Measurements from ENCODE around the gene SPSB1. TPM values are rescaled to one million over a fixed set of nuclear protein-coding genes. Genes with fewer than 3 reads are reported as not detected.

SPSB1 gene
- total RNA-seq, 2 donors from 2014 or later: 107 to 171 TPM

- Histone ChIP-seq H3K36me3 (peaks cover 37% of the 10 kb centered on the region), H3K27me3 (replicated peaks; ENCODE audit: insufficient read depth) (no peaks in the 10 kb centered on the region), H3K4me3 (no peak overlapping the region), H3K9me3 (no peaks in the 10 kb centered on the region), H3K4me1 (ENCODE audit: control insufficient read depth in 1 of 2, low read depth in 2 of 2) (peaks cover 2 to 3% of the 10 kb centered on the region in 2 donors), H3K27ac (no peak overlapping the region)
- ATAC-seq (ENCODE audit: insufficient number of reproducible peaks, low FRiP score, low read depth): no peak
- DNase-seq (ENCODE audit: low spot score): no peak
- no peak for TF ChIP-seq CTCF (IDR thresholded peaks at IDR 0.05)
These were observed 31.2 kb upstream of the SPSB1 start for GRCh38 chr1:9261496-9261895.

GRCh38 chr1:9262096-9262986 lies 30.4 kb upstream of the SPSB1 start:
- no peaks in the 10 kb centered on the region for H3K9me3 ChIP-seq
- H3K4me1 ChIP-seq (ENCODE audit: control insufficient read depth in 1 of 2, low read depth in 2 of 2): peaks cover 6 to 10% of the 10 kb centered on the region in 2 donors
- H3K27me3 ChIP-seq (replicated peaks; ENCODE audit: insufficient read depth): no peaks in the 10 kb centered on the region
- DNase-seq (ENCODE audit: low spot score) (no peak), ATAC-seq (ENCODE audit: insufficient number of reproducible peaks, low FRiP score, low read depth) (no peak)
- H3K4me3 ChIP-seq: no peak overlapping the region
- H3K27ac ChIP-seq: no peak overlapping the region
- H3K36me3 ChIP-seq: peaks cover 37% of the 10 kb centered on the region
- TF ChIP-seq CTCF (IDR thresholded peaks at IDR 0.05): no peak

DNA sequence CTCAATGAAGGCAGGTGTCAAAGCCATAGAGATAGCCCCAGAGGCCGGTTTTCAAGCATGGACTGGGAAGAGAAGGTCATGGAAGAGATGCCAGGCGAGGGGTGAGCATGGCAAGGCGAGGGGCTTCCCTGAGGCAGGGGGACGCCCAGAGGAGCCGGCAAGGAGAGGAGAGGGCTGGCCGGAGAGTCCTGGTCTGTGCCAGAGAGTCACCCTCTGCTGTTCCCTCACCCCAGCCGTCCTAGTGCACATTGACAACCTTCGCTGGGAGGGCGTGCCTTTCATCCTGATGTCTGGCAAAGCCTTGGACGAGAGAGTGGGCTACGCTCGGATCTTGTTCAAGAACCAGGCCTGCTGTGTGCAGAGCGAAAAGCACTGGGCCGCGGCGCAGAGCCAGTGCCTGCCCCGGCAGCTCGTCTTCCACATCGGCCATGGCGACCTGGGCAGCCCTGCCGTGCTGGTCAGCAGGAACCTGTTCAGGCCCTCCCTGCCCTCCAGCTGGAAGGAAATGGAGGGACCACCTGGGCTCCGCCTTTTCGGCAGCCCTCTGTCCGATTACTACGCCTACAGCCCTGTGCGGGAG lies 29.3 kb upstream of the SPSB1 start:
- ATAC-seq (ENCODE audit: insufficient number of reproducible peaks, low FRiP score, low read depth): no peak

DNA sequence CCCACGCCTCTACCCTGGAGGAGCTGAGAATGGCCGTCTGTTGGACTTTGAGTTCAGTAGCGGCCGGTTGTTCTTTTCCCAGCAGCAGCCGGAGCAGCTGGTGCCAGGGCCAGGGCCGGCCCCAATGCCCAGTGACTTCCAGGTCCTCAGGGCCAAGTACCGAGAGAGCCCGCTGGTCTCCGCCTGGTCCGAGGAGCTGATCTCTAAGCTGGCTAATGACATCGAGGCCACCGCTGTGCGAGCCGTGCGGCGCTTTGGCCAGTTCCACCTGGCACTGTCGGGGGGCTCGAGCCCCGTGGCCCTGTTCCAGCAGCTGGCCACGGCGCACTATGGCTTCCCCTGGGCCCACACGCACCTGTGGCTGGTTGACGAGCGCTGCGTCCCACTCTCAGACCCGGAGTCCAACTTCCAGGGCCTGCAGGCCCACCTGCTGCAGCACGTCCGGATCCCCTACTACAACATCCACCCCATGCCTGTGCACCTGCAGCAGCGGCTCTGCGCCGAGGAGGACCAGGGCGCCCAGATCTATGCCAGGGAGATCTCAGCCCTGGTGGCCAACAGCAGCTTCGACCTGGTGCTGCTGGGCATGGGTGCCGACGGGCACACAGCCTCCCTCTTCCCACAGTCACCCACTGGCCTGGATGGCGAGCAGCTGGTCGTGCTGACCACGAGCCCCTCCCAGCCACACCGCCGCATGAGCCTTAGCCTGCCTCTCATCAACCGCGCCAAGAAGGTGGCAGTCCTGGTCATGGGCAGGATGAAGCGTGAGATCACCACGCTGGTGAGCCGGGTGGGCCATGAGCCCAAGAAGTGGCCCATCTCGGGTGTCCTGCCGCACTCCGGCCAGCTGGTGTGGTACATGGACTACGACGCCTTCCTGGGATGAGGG lies 28.5 kb upstream of the SPSB1 start:
- Histone ChIP-seq H3K27ac (no peak overlapping the region), H3K4me3 (no peak overlapping the region), H3K36me3 (peaks cover 37% of the 10 kb centered on the region), H3K27me3 (replicated peaks; ENCODE audit: insufficient read depth) (no peaks in the 10 kb centered on the region), H3K4me1 (ENCODE audit: control insufficient read depth in 1 of 2, low read depth in 2 of 2) (peaks cover 6 to 10% of the 10 kb centered on the region in 2 donors), H3K9me3 (no peaks in the 10 kb centered on the region)
- ATAC-seq (ENCODE audit: insufficient number of reproducible peaks, low FRiP score, low read depth) (no peak), DNase-seq (ENCODE audit: low spot score) (no peak)
- no peak for TF ChIP-seq CTCF (IDR thresholded peaks at IDR 0.05)

More for the DNA sequence above, 29.3 kb upstream of the SPSB1 start:
- TF ChIP-seq CTCF (IDR thresholded peaks at IDR 0.05): no peak
- peaks cover 6 to 10% of the 10 kb centered on the region in 2 donors for H3K4me1 ChIP-seq (ENCODE audit: control insufficient read depth in 1 of 2, low read depth in 2 of 2)
- H3K9me3 ChIP-seq: no peaks in the 10 kb centered on the region
- no peaks in the 10 kb centered on the region for H3K27me3 ChIP-seq (replicated peaks; ENCODE audit: insufficient read depth)
- DNase-seq (ENCODE audit: low spot score): no peak
- H3K27ac ChIP-seq: no peak overlapping the region
- peaks cover 37% of the 10 kb centered on the region for H3K36me3 ChIP-seq
- no peak overlapping the region for H3K4me3 ChIP-seq

DNA sequence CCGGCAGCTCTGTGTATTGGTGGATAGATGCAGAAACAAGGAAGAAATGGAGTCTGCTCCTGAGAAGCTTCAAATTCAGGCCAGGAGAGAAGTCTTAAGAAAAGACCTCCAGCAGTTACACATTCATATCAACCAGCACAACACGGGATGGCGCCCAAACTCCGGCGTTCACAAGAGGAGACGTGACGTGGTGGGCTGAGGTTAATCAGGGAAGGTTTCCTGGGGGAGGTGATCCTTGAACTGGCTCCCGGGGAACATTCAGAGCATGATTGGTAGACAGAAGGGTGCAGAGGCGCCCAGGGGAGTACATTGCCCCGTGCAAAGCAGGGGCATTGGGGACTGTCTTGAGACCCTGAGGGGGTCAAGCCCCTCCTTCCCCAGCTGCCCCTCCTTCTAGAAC lies 27.7 kb upstream of the SPSB1 start:
- no peaks in the 10 kb centered on the region for H3K27me3 ChIP-seq (replicated peaks; ENCODE audit: insufficient read depth)
- H3K4me3 ChIP-seq: no peak overlapping the region
- DNase-seq (ENCODE audit: low spot score): no peak
- ATAC-seq (ENCODE audit: insufficient number of reproducible peaks, low FRiP score, low read depth): no peak
- H3K4me1 ChIP-seq (ENCODE audit: control insufficient read depth in 1 of 2, low read depth in 2 of 2): peaks cover 6 to 10% of the 10 kb centered on the region in 2 donors
- no peaks in the 10 kb centered on the region for H3K9me3 ChIP-seq
- peaks cover 37% of the 10 kb centered on the region for H3K36me3 ChIP-seq
- H3K27ac ChIP-seq: no peak overlapping the region
- no peak for TF ChIP-seq CTCF (IDR thresholded peaks at IDR 0.05)

Data from thoracic aorta (tissue), 2 donors.